Glutamatergic neuron (in vitro differentiated cells): ENCODE results near the gene CDH8. TPM values are rescaled to one million over a fixed set of nuclear protein-coding genes. Genes with fewer than 3 reads are reported as not detected.
"Not testable (repeated sequence)": the region's sequence is repeated elsewhere in the genome, so short reads cannot be mapped to it uniquely, and the experiment has no call there.

Experiments
- DNase-seq: peaks from one replicate; pipeline ENCODE4 v3.0.0; 2022
- H3K27ac Mint-ChIP-seq: one replicate; pipeline ENCODE4 v1.8.0; 2020; ENCODE audit warnings: mild to moderate bottlenecking, mixed read lengths, inconsistent platforms; ENCODE audit not compliant: unreplicated experiment
- H3K27me3 Mint-ChIP-seq: one replicate; pipeline ENCODE4 v1.8.0; 2020; ENCODE audit warnings: mild to moderate bottlenecking, moderate library complexity, mixed read lengths, inconsistent platforms; ENCODE audit not compliant: unreplicated experiment
- H3K36me3 Mint-ChIP-seq: one replicate; pipeline ENCODE4 v1.8.0; 2020; ENCODE audit warnings: mild to moderate bottlenecking, mixed read lengths, inconsistent platforms; ENCODE audit not compliant: unreplicated experiment
- H3K4me1 Mint-ChIP-seq: one replicate; pipeline ENCODE4 v1.8.0; 2020; ENCODE audit warnings: mild to moderate bottlenecking, low read depth, mixed read lengths, inconsistent platforms; ENCODE audit not compliant: unreplicated experiment
- H3K4me3 Mint-ChIP-seq: one replicate; pipeline ENCODE4 v1.8.0; 2020; ENCODE audit warnings: mild to moderate bottlenecking, mixed read lengths, inconsistent platforms; ENCODE audit not compliant: unreplicated experiment
- H3K9me3 Mint-ChIP-seq: one replicate; pipeline ENCODE4 v1.8.0; 2020; ENCODE audit warnings: mild to moderate bottlenecking, moderate library complexity, mixed read lengths, inconsistent platforms; ENCODE audit not compliant: unreplicated experiment
- CTCF ChIP-seq: fragments of 200-600 bp; sonication (generic); IDR thresholded peaks from one replicate; pipeline ENCODE4 v1.5.0; 2021; ENCODE audit not compliant: partially characterized antibody, unreplicated experiment
- total RNA-seq: library from RNA; stranded (reverse); fragmentation: NEBNext Ultra II Directional; extraction: Animal tissue kit (Norgen Biotek cat#: 25700); gene quantifications from one replicate; pipeline ENCODE4 v1.2.1, GENCODE V29; 2021; ENCODE audit not compliant: unreplicated experiment

The CDH8 gene
- total RNA-seq, 1 donor from 2014 or later, result 5.5 TPM

- no peak for DNase-seq
- Mint-ChIP-seq H3K27ac (no peak overlapping the region), H3K4me3 (no peak overlapping the region), H3K9me3 (no peaks in the 10 kb centered on the region), H3K36me3 (no peaks in the 10 kb centered on the region), H3K27me3 (no peaks in the 10 kb centered on the region), H3K4me1 (no peaks in the 10 kb centered on the region)
- no peak for TF ChIP-seq CTCF
Observed at GRCh38 chr16:61792194-61792909, 243.9 kb downstream of the CDH8 start.

- Mint-ChIP-seq H3K4me3 (no peak overlapping the region), H3K4me1 (no peaks in the 10 kb centered on the region), H3K27ac (no peak overlapping the region), H3K27me3 (no peaks in the 10 kb centered on the region), H3K9me3 (no peaks in the 10 kb centered on the region), H3K36me3 (no peaks in the 10 kb centered on the region)
- DNase-seq, result no peak
- TF ChIP-seq CTCF, result no peak
Observed at GRCh38 chr16:61791464-61791863, 244.8 kb downstream of the CDH8 start.

- not testable (repeated sequence) for DNase-seq, H3K4me1 Mint-ChIP-seq, H3K27ac Mint-ChIP-seq, H3K4me3 Mint-ChIP-seq, H3K36me3 Mint-ChIP-seq, H3K9me3 Mint-ChIP-seq, H3K27me3 Mint-ChIP-seq
Observed at GRCh38 chr16:61781855-61782254, 254.4 kb downstream of the CDH8 start.

GRCh38 chr16:61780161-61780560 lies 256.1 kb downstream of the CDH8 start:
- Mint-ChIP-seq H3K4me3 (no peak overlapping the region), H3K27me3 (no peaks in the 10 kb centered on the region), H3K9me3 (no peaks in the 10 kb centered on the region), H3K4me1 (no peaks in the 10 kb centered on the region), H3K27ac (no peak overlapping the region), H3K36me3 (no peaks in the 10 kb centered on the region)
- no peak for DNase-seq
- TF ChIP-seq CTCF, result no peak

GRCh38 chr16:61770301-61770700 lies 265.9 kb downstream of the CDH8 start:
- Mint-ChIP-seq H3K9me3 (no peaks in the 10 kb centered on the region), H3K36me3 (no peaks in the 10 kb centered on the region), H3K4me3 (no peak overlapping the region), H3K27ac (no peak overlapping the region), H3K27me3 (peaks cover 2% of the 10 kb centered on the region), H3K4me1 (no peaks in the 10 kb centered on the region)
- TF ChIP-seq CTCF, result no peak
- DNase-seq, result no peak

- Mint-ChIP-seq H3K27me3 (peaks cover 4% of the 10 kb centered on the region), H3K36me3 (no peaks in the 10 kb centered on the region), H3K4me3 (no peak overlapping the region), H3K4me1 (no peaks in the 10 kb centered on the region), H3K9me3 (no peaks in the 10 kb centered on the region), H3K27ac (no peak overlapping the region)
- DNase-seq, result no peak
- TF ChIP-seq CTCF, result no peak
Observed at GRCh38 chr16:61763991-61764390, 272.2 kb downstream of the CDH8 start.
